HG03558 (cell line): ENCODE results near the gene LDB3.

Source experiments
- ATAC-seq: cut with Tn5 transposase; IDR thresholded peaks from one replicate; pipeline ENCODE4 v1.9.1; 2021; ENCODE audit warnings: moderate number of reproducible peaks; ENCODE audit not compliant: unreplicated experiment; ENCODE audit errors: extremely low read depth

The LDB3 gene

DNA sequence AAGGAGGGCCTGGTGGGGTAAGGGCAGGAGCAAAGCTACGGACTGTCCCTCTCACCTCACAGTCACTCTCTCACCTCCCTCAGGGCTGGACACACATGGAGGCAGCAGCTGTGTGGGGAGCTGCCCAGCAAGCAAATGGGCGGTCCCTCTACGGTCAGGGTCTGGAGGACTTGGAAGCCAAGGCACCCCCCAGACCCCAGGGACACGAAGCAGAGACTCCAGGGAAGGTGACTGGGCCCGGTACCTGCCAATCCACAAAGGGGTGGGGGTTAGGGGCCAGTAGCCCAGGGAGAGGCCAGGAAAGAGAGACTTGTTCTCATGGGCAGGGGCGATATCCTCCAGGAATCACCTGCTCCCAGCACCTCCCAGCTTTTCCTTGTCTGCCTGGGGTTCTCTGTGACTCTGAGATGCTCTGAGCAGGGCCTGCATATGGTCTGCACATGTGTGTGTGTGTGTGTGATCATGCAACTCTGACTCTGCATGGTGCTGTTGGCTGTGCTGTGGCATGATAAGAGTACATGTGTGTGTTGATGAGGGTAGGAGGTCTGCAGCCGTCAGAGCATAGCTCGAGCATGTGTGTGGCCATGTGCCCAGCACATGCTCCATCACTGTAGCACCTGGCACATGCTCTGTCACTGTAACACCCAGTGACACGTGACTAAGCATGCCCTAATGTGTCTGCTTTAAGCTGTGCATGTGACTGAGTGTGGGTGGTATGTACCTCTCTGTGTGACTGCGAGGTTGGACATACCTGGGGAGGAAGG lies 4.6 kb upstream of the LDB3 start:
- no peak for ATAC-seq

DNA sequence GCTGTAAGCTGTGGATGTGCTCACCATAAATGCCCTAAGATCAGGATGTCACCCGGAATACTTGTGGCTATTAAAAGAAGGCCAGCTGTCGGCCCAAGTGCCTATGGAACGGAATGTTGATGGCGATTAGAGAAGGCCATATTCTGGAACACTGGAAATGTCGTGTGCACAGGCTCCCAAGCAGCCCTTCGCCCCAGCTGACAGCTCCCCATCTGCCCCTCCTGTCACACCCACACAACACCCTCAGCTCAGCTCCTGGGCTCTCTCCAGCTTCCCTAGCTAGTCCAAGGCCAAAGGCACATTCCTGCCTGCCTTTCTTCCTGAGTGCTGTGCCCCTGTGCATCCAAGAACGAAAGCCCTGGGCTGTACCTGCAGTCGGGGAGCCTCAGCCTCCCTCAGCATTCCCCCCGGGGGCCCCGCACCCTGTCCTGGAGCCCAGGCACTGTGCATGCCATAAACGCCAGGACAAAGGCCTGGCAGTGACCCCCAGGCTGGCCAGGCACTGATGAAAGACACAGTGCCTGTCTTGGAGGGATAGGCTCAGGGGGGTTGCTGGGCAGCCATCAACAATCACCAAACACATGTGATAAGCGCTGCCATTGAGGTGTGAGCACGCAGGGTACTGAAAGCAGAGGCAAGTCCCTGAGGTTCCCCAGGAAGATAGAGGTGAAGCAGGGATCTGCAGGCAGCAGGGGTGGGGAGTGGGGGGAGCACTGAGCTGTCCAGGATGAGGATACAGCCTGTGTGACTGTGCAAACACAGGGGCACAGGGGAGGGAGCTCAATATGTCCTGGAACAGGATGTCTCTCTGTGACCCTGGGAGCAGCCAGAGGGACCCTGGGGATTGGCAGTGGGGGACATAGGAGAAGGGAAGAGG lies 3.7 kb upstream of the LDB3 start:
- ATAC-seq, result no peak

DNA sequence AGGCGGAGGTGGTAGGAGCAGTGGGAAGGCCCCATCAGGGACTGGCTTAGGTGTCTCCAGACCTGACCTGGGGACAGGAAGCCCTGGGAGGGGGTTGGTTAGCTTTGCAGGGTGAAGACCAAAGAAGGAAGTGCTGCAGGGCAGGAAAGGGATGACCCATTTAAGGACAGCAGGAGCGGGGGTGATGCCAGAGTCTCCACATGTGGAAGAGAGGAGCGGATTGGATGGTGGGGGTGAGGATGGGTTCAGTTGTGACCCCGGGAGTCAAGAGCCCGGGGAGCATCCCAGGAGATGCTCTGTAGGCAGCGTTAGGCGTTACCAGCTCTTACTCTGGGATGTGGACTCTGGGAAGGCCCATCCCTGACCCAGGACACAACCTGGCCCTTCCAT lies 3.1 kb upstream of the LDB3 start:
- ATAC-seq, result no peak

DNA sequence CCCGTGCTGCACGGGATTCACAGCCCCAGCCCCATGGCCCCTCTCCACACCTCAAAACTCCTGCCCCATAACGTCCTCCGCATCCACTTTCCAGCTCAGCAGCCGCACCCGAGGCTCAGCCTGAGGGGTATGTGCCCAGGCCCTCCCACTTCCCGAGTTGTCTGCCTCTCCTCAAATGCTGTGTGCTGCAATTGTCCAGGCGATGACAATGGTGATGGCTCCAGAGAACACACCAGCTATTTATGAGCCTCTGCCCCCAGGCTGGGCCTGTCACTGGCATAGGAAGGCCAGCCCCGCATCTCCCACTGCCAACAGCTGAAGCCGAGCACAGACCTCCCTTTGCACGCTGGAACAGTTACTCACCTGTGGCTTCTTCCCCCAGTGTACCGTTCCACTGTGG lies 2.4 kb upstream of the LDB3 start:
- ATAC-seq, result no peak

DNA sequence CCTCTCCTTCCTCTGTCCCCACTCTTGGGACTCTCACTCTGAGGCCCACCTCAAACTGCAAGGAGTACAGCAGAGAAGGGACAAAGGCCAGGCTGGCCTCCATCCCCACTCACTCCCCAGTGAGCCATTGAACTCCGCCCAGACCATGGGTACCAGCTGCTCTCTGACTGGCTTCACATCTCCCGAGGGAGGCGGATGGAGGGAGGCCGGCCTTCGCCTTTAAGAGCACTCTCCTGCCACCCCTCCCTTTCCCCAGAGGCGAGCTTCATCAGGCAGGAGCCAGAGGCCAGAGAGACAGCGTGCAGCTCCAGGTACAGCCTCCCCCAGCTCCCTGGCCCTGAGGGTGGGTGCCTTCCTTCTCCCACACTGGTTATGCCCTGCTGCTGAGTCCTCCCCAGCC lies 1.8 kb upstream of the LDB3 start:
- no peak for ATAC-seq

DNA sequence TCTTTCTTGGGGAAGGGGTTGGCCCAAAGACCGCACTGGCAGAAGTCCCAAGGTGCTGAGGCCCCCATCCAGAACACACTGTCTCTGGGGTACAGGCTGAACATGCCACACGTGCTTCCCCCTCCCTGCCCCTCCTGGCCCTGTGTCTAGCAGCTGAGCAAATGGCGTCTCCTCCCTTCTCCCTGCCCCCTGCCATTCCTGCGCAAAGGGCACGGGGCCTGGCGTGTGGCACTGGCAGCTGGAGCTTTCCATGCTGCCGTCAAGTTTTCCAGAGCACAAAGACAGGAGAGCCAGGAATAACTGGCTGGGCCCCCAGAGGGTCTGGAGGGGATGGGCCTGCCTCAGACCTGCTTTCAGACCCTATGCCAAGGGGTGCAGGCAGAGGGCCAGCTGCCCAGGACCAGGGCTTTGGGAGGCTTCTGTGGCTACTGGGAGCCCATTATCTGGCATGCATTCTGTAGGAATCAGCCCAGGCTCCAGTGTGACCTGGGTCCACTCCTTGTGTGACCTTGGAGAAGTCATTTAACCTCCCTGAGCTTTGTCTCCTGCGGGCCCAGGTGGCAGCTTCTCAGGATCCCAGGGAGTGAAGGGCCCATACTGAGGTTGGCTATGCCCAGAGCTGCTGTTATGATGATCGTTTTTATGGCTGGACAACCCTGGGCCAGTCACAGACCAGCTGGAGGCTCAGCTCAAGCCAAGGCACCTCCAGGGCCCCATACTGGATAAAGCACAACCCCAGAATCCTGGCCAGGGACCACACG lies 710 bp upstream of the LDB3 start:
- ATAC-seq, result no peak

DNA sequence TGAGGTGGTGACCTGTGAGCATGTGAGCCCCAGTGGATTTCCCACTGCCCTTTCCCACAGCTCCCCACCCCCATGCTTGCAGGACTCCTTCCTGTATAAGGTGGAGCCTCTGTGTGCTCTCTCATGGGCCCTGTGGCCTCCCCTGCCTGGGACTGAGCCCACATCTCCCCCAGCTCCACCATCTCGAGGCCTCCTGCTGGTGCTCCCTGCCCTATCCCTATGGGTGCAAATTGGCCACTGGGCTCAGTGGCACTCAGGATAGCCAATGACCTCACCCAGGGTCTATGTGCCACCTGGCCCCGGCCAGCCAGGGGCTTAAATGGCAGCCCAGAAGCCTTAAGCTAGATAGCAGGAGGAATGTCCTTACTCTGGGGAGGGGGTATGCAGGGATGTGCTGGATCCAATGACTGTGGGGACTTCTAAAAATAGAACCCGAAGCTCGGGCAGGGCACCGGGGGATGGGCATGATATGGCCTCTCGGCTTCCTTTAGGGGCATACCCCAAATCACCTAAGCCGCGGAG lies 2.0 kb downstream of the LDB3 start:
- no peak for ATAC-seq

DNA sequence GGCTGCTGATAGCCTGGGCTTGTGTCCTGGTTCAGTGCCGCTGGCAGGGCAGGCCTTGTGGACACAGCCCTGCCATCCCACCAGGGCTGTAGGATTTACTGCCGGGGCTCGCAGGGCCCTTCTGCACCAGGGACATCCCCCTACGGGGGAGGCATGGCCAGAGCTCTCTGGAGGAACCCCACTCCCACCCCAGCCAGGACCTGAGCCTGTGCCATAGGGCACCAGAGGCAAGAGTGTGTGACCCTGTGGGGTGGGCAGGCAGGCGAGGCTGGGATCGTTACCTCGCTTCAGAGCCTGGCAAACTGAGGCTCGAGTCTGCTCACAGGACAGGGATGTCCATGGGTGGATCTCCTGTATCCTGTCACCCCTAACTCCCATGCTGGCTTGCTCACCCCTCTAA lies 2.6 kb downstream of the LDB3 start:
- ATAC-seq, result no peak

DNA sequence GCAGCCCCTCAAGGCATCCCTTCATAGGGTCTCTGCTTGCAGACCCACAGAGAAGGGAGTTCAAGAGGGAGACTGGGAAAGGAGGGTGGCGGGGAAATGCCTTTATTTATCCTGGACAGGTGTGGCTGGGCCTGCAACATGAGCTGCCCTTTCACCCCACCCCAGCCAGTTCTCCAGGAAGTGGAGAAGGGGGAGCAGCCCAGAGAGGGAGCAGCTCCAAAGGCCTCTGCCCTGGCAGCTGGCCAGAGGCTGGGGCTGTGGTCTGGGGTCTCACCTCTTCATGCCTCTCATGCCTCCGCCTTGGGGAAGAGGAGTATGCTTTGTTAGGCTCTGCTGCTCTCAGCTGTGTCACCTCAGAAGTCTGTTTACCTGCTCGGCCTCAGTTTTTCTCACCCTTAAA lies 3.1 kb downstream of the LDB3 start:
- ATAC-seq, result no peak

DNA sequence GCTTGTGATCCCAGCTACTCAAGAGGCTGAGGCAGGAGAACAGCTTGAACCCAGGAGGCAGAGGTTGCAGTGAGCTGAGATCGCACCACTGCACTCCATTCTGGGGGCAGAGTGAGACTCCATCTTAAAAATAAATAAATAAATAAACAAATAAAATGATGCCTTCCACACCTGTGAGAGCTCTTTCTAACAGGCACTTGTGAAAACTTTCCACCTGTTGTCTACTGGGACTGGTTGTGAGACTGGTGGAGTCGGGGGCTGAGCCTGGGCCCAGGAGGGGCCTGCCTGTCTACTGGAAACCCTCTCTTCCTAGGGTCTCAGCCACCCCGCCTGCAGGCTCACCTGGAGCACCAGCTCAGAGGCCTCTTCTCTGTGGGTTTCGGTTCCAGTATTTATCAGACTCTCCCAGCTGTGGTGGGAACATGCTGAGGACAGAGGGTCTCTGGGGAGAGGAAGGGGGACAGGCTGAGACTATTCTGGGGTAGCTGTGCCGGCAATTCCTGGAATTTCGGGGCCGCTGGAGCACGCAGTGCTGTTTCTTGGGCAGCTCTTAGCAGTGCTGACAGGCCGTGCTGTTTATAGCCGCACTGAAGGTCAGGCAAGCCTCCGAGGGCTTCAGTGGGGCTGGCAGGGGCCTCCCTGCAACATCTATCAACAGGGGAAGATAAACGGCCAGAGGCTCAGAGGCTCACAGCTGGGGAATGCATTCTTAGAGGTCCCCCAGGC lies 3.8 kb downstream of the LDB3 start:
- no peak for ATAC-seq

DNA sequence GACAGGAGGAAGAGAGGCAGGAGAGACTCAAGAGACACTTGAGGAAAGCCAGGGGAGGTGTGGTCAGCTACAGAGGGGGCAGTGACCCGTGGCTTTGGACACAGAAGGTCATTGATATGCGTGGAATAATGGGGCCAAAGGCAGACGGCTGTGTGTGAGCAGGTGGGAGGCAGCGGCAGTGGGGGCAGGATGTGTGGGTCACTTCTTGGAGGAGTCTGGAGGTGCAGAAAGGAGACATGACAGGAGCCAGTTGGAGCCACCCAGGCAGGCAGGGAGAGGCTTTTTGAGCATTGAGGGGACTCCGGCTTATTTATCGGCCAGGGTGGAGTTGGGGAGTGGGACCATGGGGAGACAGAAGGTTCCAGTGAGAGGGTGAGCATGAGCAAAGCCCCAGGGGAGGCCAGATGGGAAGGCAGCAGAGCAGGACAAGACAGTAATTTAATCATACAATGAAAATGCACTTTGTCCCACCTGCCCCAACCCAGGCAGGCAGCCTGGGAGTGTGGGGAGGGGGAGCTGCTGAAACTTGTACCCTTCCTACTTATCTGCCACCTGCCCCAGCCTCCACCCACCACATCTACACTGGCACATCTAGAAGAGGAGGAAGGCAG lies 5.0 kb downstream of the LDB3 start:
- ATAC-seq, result no peak

DNA sequence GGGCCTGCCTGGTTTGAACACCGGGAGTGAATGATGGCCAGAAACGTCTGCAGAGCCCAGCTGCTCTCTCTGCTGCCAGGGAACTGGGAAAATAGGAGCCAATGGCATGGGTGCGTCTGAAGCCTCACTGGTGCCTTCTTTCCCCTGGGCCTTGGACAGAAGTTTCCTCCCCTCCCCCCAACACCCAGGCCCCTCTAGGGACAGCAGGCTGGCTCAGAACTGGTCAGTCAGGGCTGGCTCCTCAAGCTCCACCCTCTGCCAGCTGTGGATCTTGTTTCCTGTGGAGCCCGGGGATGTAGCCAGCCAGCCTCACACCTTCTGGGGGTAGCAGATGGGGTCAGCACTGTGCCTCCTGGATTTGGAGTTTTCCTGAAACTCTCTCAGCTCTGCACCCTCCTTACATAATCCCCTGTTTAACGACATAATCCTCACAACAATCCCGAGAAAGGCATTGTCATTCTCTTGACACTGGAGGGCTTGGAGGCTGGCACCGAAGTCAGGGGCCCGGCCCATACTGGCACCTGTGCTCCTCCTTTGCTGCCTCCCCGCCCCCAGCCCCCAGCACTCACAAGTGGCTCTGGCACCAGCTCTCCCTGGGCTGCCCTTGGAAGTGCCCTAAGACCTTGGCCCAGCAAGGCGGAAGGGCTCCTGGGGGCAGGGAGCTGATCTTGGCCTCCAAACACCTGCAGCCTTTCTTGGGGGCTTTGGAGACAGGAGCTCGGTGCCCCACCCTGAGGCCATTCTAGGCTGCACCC lies 5.7 kb downstream of the LDB3 start:
- no peak for ATAC-seq

DNA sequence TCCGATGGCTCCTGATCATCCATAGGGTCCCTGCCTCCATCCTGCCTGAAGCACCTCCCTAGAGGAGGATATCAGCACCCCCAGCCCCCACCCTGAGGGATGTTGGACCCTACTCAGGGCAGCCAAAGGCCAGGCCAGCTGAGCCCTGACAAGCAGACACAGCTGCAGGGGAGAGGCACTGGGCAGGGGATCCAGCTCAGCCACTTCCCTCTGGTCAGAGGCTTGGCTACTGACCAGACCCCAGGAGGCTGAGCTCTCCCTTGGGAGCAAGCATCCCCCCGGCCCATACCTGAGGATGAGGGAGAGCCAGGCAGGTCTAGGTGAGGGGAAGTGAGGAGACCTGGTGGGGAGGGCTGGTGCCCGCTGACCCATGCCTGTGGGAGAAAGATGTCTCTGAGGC lies 6.6 kb downstream of the LDB3 start:
- ATAC-seq, result no peak

DNA sequence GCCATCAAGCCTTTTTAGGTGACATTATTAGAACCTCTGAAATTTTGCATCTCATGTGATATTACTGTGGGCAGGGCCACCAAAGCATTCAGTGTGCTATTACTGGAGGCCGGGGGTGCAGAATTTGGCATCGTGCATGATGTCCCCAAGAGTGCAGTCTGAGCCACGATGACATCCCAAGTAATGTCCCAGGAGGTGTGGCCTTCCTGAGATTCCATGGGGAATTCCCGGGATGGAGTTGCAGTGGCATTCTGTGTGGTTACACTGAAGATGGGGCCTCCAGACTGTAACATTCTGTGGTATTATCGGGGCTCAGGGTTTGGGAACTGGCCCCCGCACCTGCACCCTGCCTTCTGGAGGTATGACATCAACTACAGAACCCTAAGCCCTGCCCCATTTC lies 9.1 kb downstream of the LDB3 start:
- ATAC-seq, result no peak

DNA sequence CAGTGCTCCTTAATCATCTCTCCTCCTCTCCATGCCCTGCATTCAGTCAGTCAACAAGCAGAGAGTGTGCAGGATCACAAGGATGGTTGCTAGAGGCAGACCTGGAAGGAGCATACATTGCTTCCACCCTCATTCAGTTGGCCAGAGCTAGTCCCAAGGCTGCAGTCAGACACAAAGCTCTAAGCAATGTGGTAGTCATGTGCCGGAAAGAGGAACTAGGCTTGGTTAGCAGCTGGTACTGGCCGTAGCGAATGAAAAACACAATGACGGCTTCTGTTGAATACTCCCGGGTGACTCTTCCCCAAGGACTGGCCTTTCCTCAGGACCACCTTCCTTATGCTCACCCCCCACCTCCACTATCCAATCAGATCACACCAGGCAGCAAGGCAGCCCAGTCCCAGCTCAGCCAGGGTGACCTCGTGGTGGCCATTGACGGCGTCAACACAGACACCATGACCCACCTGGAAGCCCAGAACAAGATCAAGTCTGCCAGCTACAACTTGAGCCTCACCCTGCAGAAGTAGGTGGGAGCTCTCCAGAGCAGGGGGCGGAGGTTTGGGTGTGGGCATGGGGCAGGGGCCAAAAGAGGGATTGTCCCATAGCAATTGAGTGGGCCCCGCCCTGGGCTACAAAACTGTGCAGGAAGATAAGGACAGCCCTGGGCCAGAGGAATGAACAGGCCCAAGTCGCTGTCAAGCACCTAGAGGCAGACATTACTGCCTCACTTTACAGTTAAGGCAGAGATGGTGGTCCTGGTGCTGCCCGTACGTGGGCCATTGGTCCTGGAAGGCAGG lies 10.9 kb downstream of the LDB3 start:
- no peak for ATAC-seq

DNA sequence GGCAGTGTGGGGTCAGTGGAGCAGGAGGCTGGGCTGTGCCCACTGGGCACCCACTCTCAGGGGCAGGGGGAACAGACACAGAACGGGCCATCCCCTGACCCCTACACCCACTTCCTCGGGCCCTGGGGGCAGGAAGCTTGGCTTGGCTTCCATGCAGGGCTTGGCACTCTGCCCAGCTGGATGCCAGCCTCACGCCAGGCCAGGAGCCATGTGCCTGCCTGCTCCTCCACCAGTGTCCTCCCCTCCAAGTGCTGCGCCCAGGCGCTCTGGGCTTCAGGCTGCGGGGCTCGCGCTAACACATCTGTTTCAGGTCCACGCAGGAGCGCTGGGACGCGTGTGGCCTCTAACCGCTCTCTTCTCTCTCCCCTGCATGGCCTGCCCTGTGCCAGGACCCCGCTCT lies 12.7 kb downstream of the LDB3 start:
- ATAC-seq, result no peak

DNA sequence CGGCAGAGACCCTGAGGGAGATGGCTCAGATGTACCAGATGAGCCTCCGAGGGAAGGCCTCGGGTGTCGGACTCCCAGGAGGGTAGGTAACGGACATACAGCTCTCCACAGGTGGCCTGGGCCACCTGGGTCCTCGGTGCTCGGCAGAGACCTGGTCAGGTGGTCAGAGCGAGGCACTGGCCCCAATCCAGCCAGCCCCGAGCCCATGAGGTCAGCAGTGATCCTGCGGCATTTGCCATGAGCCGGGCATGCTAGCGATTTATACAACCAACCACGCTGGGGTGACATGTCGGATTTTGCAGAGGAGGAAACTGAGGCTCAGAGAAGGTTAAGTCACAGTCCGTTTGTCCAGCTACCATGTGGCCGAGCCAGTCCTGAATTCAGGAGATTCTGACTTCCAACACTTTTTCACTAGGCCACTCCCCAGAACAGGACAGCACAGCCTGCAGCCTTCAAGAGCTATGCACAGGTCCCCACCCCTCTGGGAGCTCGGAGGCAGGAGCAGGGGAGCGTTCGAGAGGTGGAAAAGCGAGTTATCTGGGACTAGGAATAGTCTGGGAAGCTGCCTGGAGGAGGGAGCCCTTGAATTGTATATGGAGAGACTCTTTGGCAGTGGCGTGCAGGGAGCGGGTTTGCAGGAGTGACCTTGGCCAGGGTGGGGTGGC lies 13.5 kb downstream of the LDB3 start:
- no peak for ATAC-seq

DNA sequence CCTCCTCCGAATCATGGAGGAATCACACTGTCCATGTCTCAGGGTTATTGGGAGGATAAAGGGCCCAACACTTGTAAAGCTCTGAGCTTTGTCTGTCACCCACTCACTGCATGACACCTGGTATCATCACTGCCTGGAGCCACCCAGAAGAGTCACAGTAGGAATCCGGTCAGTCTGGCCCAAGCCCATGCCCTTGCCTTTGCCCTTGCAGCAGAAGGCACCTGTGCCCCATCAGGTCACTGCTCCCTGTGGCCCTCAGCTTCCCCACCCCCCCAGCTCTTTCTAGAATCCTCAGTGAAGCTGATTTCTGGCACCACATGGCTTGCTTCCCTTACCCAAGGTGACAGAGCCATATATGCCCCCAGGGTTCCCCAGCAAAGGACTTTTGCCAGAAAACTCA lies 14.4 kb downstream of the LDB3 start:
- no peak for ATAC-seq
